ENCODE results near the gene MYO1D.

MYO1D gene

GRCh38 chr17:32493976-32494513 is 382.9 kb downstream of the MYO1D start:
- ATAC-seq (replicated peaks) (no peak), DNase-seq (no peak)
- Mint-ChIP-seq H3K36me3 (ENCODE audit: insufficient read depth) (peaks cover 4% of the 10 kb centered on the region), H3K27me3 (no peaks in the 10 kb centered on the region), H3K4me1 (ENCODE audit: low read depth in 2 of 2) (peaks cover 25 to 37% of the 10 kb centered on the region in 2 donors), H3K9me3 (no peaks in the 10 kb centered on the region), H3K4me3 (no peak overlapping the region), H3K27ac (peak overlapping the region; percentile 10 to 47)

GRCh38 chr17:32493571-32493970 is 383.4 kb downstream of the MYO1D start:
- Mint-ChIP-seq H3K4me3 (no peak overlapping the region), H3K27ac (peak overlapping the region; percentile 47 to 71), H3K9me3 (no peaks in the 10 kb centered on the region), H3K4me1 (ENCODE audit: low read depth in 2 of 2) (peaks cover 25 to 41% of the 10 kb centered on the region in 2 donors), H3K36me3 (ENCODE audit: insufficient read depth) (peaks cover 6% of the 10 kb centered on the region), H3K27me3 (no peaks in the 10 kb centered on the region)
- no peak for DNase-seq
- no peak for ATAC-seq (replicated peaks)

- H3K27ac Mint-ChIP-seq = peak overlapping the region in 1 of 2 donors; percentile 71
- no peaks in the 10 kb centered on the region for H3K9me3 Mint-ChIP-seq
- no peaks in the 10 kb centered on the region for H3K27me3 Mint-ChIP-seq
- ATAC-seq (replicated peaks) (no peak), DNase-seq (no peak)
- H3K4me1 Mint-ChIP-seq (ENCODE audit: low read depth in 2 of 2) = peaks cover 31 to 49% of the 10 kb centered on the region in 2 donors
- H3K36me3 Mint-ChIP-seq (ENCODE audit: insufficient read depth) = peaks cover 8% of the 10 kb centered on the region
- H3K4me3 Mint-ChIP-seq = peak overlapping the region in 1 of 2 donors; percentile 55
Observed at GRCh38 chr17:32492648-32493289, 384.2 kb downstream of the MYO1D start.

GRCh38 chr17:32492264-32492589 is 384.7 kb downstream of the MYO1D start:
- DNase-seq = no peak
- Mint-ChIP-seq H3K27me3 (no peaks in the 10 kb centered on the region), H3K4me1 (ENCODE audit: low read depth in 2 of 2) (peaks cover 33 to 53% of the 10 kb centered on the region in 2 donors), H3K9me3 (no peaks in the 10 kb centered on the region), H3K4me3 (peak overlapping the region; percentile 34 to 55), H3K27ac (peak overlapping the region; percentile 53 to 71), H3K36me3 (ENCODE audit: insufficient read depth) (peaks cover 8% of the 10 kb centered on the region)
- no peak for ATAC-seq (replicated peaks)

GRCh38 chr17:32491371-32492263 is 385.3 kb downstream of the MYO1D start:
- DNase-seq = no peak
- H3K4me1 Mint-ChIP-seq (ENCODE audit: low read depth in 2 of 2) = peaks cover 33 to 53% of the 10 kb centered on the region in 2 donors
- H3K9me3 Mint-ChIP-seq = no peaks in the 10 kb centered on the region
- H3K27me3 Mint-ChIP-seq = no peaks in the 10 kb centered on the region
- H3K4me3 Mint-ChIP-seq = peak overlapping the region; percentile 34 to 74
- ATAC-seq (replicated peaks) = no peak
- H3K27ac Mint-ChIP-seq = peak overlapping the region; percentile 53 to 71
- peaks cover 8% of the 10 kb centered on the region for H3K36me3 Mint-ChIP-seq (ENCODE audit: insufficient read depth)

- DNase-seq (no peak), ATAC-seq (replicated peaks) (no peak)
- H3K4me3 Mint-ChIP-seq = peak overlapping the region in 1 of 2 donors; percentile 74
- H3K9me3 Mint-ChIP-seq = no peaks in the 10 kb centered on the region
- H3K27ac Mint-ChIP-seq = no peak overlapping the region
- peaks cover 12% of the 10 kb centered on the region for H3K36me3 Mint-ChIP-seq (ENCODE audit: insufficient read depth)
- peaks cover 33 to 57% of the 10 kb centered on the region in 2 donors for H3K4me1 Mint-ChIP-seq (ENCODE audit: low read depth in 2 of 2)
- H3K27me3 Mint-ChIP-seq = no peaks in the 10 kb centered on the region
Observed at GRCh38 chr17:32490101-32490482, 386.8 kb downstream of the MYO1D start.

GRCh38 chr17:32489320-32490100 is 387.4 kb downstream of the MYO1D start:
- peak overlapping the region; percentile 74 to 77 for H3K4me3 Mint-ChIP-seq
- H3K4me1 Mint-ChIP-seq (ENCODE audit: low read depth in 2 of 2) = peaks cover 33 to 57% of the 10 kb centered on the region in 2 donors
- no peaks in the 10 kb centered on the region for H3K9me3 Mint-ChIP-seq
- H3K36me3 Mint-ChIP-seq (ENCODE audit: insufficient read depth) = peaks cover 12% of the 10 kb centered on the region
- ATAC-seq (replicated peaks) (no peak), DNase-seq (no peak)
- no peaks in the 10 kb centered on the region for H3K27me3 Mint-ChIP-seq
- H3K27ac Mint-ChIP-seq = no peak overlapping the region

- H3K27ac Mint-ChIP-seq = peak overlapping the region in 1 of 2 donors; percentile 77
- ATAC-seq (replicated peaks) (no peak), DNase-seq (no peak)
- H3K4me1 Mint-ChIP-seq (ENCODE audit: low read depth in 2 of 2) = peaks cover 31 to 61% of the 10 kb centered on the region in 2 donors
- no peaks in the 10 kb centered on the region for H3K9me3 Mint-ChIP-seq
- no peaks in the 10 kb centered on the region for H3K27me3 Mint-ChIP-seq
- H3K36me3 Mint-ChIP-seq (ENCODE audit: insufficient read depth) = peaks cover 12% of the 10 kb centered on the region
- peak overlapping the region; percentile 74 to 77 for H3K4me3 Mint-ChIP-seq
Observed at GRCh38 chr17:32488604-32489180, 388.2 kb downstream of the MYO1D start.

- peak overlapping the region in 1 of 2 donors; percentile 77 for H3K27ac Mint-ChIP-seq
- H3K9me3 Mint-ChIP-seq = no peaks in the 10 kb centered on the region
- no peak for ATAC-seq (replicated peaks)
- no peaks in the 10 kb centered on the region for H3K27me3 Mint-ChIP-seq
- H3K36me3 Mint-ChIP-seq (ENCODE audit: insufficient read depth) = peaks cover 17% of the 10 kb centered on the region
- no peak for DNase-seq
- peak overlapping the region; percentile 74 to 77 for H3K4me3 Mint-ChIP-seq
- H3K4me1 Mint-ChIP-seq (ENCODE audit: low read depth in 2 of 2) = peaks cover 32 to 61% of the 10 kb centered on the region in 2 donors
Observed at GRCh38 chr17:32488177-32488542, 388.8 kb downstream of the MYO1D start.

- peaks cover 21% of the 10 kb centered on the region for H3K36me3 Mint-ChIP-seq (ENCODE audit: insufficient read depth)
- peaks cover 27 to 55% of the 10 kb centered on the region in 2 donors for H3K4me1 Mint-ChIP-seq (ENCODE audit: low read depth in 2 of 2)
- DNase-seq (no peak), ATAC-seq (replicated peaks) (no peak)
- no peaks in the 10 kb centered on the region for H3K9me3 Mint-ChIP-seq
- H3K27ac Mint-ChIP-seq = peak overlapping the region in 1 of 2 donors; percentile 23
- peak overlapping the region; percentile 74 to 77 for H3K4me3 Mint-ChIP-seq
- no peaks in the 10 kb centered on the region for H3K27me3 Mint-ChIP-seq
Observed at GRCh38 chr17:32487473-32488176, 389.3 kb downstream of the MYO1D start.

GRCh38 chr17:32486701-32487472 is 390.0 kb downstream of the MYO1D start, which contains the start of gene CDK5R1:
CDK5R1 (plus strand) TSS chr17:32486993; CDS start chr17:32487621, 628 bp downstream.
- peak within 1 kb of the TSS; percentile 59 to 89 for H3K27ac Mint-ChIP-seq
- peak within 1 kb of the TSS; percentile 77 to 80 for H3K4me3 Mint-ChIP-seq
- peaks cover 24% of the 10 kb centered on the region for H3K36me3 Mint-ChIP-seq (ENCODE audit: insufficient read depth)
- H3K4me1 Mint-ChIP-seq (ENCODE audit: low read depth in 2 of 2) = peaks cover 21 to 48% of the 10 kb centered on the region in 2 donors
- peak; percentile 66 to 73 (median 71) for DNase-seq
- peak; percentile 75 for ATAC-seq (replicated peaks)
- no peaks in the 10 kb centered on the region for H3K27me3 Mint-ChIP-seq
- no peaks in the 10 kb centered on the region for H3K9me3 Mint-ChIP-seq

All from effector memory CD8-positive, alpha-beta T cell (primary cell).